Skeletal muscle satellite cell (primary cell): Measurements from ENCODE around the gene GRK5.
"Not testable (repeated sequence)": the region's sequence is repeated elsewhere in the genome, so short reads cannot be mapped to it uniquely, and the experiment has no call there.

Experiments
- H3K27me3 ChIP-seq: 2 replicates; pipeline ENCODE4 v1.7.0; 2013; ENCODE audit warnings: low read length; ENCODE audit not compliant: control insufficient read depth, insufficient read depth
- H3K36me3 ChIP-seq: 2 replicates; pipeline ENCODE4 v1.7.0; 2013; ENCODE audit warnings: mild to moderate bottlenecking, control low read depth, low read length; ENCODE audit not compliant: insufficient read depth
- H3K4me1 ChIP-seq: 2 replicates; pipeline ENCODE4 v1.7.0; 2013; ENCODE audit warnings: low read length; ENCODE audit not compliant: control insufficient read depth, insufficient read depth
- H3K4me2 ChIP-seq: 2 replicates; pipeline ENCODE4 v1.7.0; 2013; ENCODE audit warnings: mild to moderate bottlenecking, low read length
- H3K4me3 ChIP-seq: 2 replicates; pipeline ENCODE4 v1.7.0; 2013; ENCODE audit warnings: low read length
- H3K9ac ChIP-seq: 2 replicates; pipeline ENCODE4 v1.7.0; 2013; ENCODE audit warnings: mild to moderate bottlenecking, low read depth, low read length, moderate library complexity
- H3K9me3 ChIP-seq: replicated peaks from 2 replicates; pipeline ENCODE4 v1.7.0; 2013; ENCODE audit warnings: mild to moderate bottlenecking, control low read depth, low read length

Gene GRK5

GRCh38 chr10:119254335-119254734 is 47.0 kb downstream of the GRK5 start:
- Histone ChIP-seq H3K9ac (peak overlapping the region; percentile 55), H3K36me3 (no peaks in the 10 kb centered on the region), H3K4me2 (peak overlapping the region; percentile 43), H3K9me3 (no peaks in the 10 kb centered on the region), H3K27me3 (no peaks in the 10 kb centered on the region), H3K4me1 (peaks cover 39% of the 10 kb centered on the region), H3K4me3 (no peak overlapping the region)

GRCh38 chr10:119256030-119256429 is 48.7 kb downstream of the GRK5 start:
- no peaks in the 10 kb centered on the region for H3K36me3 ChIP-seq
- no peak overlapping the region for H3K4me3 ChIP-seq
- no peaks in the 10 kb centered on the region for H3K9me3 ChIP-seq
- peaks cover 32% of the 10 kb centered on the region for H3K4me1 ChIP-seq
- no peaks in the 10 kb centered on the region for H3K27me3 ChIP-seq
- no peak overlapping the region for H3K4me2 ChIP-seq
- no peak overlapping the region for H3K9ac ChIP-seq

GRCh38 chr10:119256897-119257296 is 49.5 kb downstream of the GRK5 start:
- H3K4me3 ChIP-seq = no peak overlapping the region

DNA sequence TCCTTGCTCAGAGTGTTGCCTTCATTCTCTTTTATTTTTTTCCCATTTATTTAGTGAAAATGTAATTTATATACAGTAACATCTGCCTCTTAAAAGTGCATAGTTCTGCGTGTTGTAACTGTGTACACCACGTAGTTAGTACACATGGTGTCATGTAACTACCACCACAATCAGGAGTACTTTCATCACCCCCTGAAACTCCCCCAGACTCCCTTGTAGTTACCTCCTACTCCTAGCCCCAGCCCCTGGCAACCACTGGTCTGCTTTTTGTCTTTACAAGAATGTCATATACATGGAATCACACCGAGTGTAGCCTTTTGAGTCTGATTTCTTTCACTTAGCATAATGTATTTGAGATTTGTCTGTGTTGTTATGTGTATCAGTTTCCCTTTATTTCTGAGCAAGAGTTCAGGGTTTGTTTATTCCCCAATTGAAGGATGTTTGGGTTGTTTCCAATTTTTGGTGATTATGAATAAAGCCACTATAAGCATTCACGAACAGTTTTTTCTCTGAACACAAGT is 50.6 kb downstream of the GRK5 start:
- no peak overlapping the region for H3K4me2 ChIP-seq
- no peak overlapping the region for H3K4me3 ChIP-seq
- H3K9ac ChIP-seq = no peak overlapping the region
- no peaks in the 10 kb centered on the region for H3K9me3 ChIP-seq
- peaks cover 17% of the 10 kb centered on the region for H3K4me1 ChIP-seq
- no peaks in the 10 kb centered on the region for H3K27me3 ChIP-seq
- no peaks in the 10 kb centered on the region for H3K36me3 ChIP-seq

More at GRCh38 chr10:119256897-119257296, 49.5 kb downstream of the GRK5 start:
- Histone ChIP-seq H3K9me3 (no peaks in the 10 kb centered on the region), H3K36me3 (no peaks in the 10 kb centered on the region), H3K9ac (no peak overlapping the region), H3K4me2 (no peak overlapping the region), H3K4me1 (peaks cover 24% of the 10 kb centered on the region), H3K27me3 (no peaks in the 10 kb centered on the region)

DNA sequence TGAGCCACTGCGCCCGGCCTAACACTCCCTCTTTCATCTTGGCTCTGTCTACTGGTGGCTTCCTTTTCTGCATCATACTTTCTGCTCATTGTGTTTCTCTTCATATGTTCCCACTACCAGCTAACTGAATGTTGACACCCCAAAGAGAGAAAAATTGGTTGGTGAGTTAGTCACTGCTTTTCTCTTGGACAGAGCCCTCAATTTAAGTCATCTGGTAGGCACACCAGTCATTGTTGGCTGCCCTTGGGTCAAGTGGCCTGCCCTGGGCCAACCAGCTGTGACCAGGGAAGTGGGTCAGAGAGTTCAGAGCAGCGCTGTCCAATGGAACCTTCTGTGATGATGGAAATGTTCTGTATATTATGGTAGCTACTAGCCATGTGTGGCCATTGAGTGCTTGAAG is 52.0 kb downstream of the GRK5 start:
- Histone ChIP-seq H3K4me2 (no peak overlapping the region), H3K36me3 (no peaks in the 10 kb centered on the region), H3K4me3 (no peak overlapping the region), H3K4me1 (peaks cover 3% of the 10 kb centered on the region), H3K9me3 (no peaks in the 10 kb centered on the region), H3K9ac (no peak overlapping the region), H3K27me3 (no peaks in the 10 kb centered on the region)

- H3K4me1 ChIP-seq, H3K9me3 ChIP-seq, H3K4me3 ChIP-seq, H3K9ac ChIP-seq, H3K36me3 ChIP-seq, H3K27me3 ChIP-seq, H3K4me2 ChIP-seq: not testable (repeated sequence)
Measured at GRCh38 chr10:119261016-119261415, 53.6 kb downstream of the GRK5 start.

DNA sequence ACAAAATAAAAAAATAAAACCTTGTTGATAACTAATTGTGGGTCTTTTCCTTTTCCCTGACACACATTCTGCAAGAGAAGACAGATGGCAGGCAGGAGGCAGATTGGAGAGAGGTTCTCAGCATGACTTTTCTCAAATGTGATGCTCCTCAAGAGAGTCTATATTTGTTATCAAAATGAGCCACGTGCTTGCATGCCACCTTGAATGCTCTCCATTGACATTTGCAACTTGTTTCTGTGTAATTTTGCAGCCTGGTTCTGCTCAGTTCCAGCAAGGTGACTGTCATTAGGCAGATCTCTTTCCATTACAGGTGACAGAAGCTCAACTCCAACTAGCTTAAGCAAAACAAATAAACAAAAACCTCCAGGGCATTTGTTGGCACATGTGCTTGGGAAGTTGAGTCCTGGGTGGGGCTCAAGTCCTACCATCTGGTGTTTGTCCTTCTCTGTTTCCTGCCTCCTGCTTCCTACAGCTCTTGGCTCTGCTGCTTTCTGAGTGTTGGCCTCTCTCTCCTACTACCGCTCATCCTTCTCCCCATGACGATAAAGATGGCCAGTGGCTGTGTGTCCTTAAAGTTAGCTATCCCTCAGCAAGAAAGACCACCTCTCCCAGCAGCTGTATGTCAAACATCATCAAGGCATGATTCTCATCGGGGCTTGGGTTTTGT is 56.7 kb downstream of the GRK5 start:
- Histone ChIP-seq H3K27me3 (no peaks in the 10 kb centered on the region), H3K4me3 (no peak overlapping the region), H3K36me3 (no peaks in the 10 kb centered on the region)

DNA sequence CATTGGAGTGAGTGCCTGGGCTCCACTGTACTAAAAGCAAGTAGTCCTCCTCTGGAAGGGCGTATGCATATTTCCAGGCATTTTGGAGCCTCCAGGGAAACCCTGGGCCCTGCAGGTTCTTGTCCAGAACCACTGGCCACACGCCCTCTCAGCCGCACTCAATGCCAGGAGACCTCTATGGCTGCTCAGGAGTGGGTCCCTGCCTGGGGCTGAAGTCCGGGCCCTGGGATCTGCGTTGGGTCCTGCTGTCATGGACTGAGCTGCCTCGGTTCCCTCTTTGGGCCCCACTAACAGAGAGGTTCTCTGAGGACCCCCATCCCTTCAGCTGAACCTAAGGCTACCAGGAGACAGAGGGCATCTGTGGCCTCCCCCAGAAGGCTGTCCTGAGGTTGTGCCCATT is 58.3 kb downstream of the GRK5 start:
- Histone ChIP-seq H3K9ac (no peak overlapping the region), H3K4me2 (no peak overlapping the region), H3K36me3 (no peaks in the 10 kb centered on the region), H3K4me1 (peaks cover under 1% of the 10 kb centered on the region), H3K27me3 (no peaks in the 10 kb centered on the region), H3K9me3 (no peaks in the 10 kb centered on the region), H3K4me3 (no peak overlapping the region)

More for the DNA sequence above, 56.7 kb downstream of the GRK5 start:
- Histone ChIP-seq H3K4me1 (no peaks in the 10 kb centered on the region), H3K9me3 (no peaks in the 10 kb centered on the region), H3K4me2 (no peak overlapping the region), H3K9ac (no peak overlapping the region)

DNA sequence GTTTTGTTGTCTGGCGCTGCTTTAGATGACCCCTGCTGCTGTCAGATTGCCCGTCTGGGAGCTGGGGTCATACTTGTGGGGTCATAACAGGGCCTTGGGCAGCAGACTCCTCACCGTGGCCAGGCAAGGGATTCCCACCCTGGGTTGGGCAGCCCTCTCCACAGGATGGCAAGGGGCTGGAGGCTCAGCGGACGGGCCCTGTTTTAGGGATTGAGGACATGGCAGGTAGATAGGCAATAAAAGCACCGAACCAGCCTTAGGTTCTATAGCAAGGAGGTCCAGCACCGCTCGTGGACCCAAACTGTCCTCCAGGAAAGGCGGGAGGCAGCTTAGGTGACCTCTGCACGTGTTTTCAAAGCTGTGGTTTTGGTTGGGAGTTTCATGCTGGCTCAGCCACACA is 60.0 kb downstream of the GRK5 start:
- H3K27me3 ChIP-seq = no peaks in the 10 kb centered on the region
- H3K4me1 ChIP-seq = peaks cover 13% of the 10 kb centered on the region
- H3K4me3 ChIP-seq = no peak overlapping the region
- H3K36me3 ChIP-seq = no peaks in the 10 kb centered on the region
- no peak overlapping the region for H3K9ac ChIP-seq
- no peak overlapping the region for H3K4me2 ChIP-seq
- no peaks in the 10 kb centered on the region for H3K9me3 ChIP-seq

- Histone ChIP-seq H3K9me3 (no peaks in the 10 kb centered on the region), H3K36me3 (no peaks in the 10 kb centered on the region), H3K4me2 (no peak overlapping the region), H3K9ac (no peak overlapping the region), H3K27me3 (no peaks in the 10 kb centered on the region), H3K4me1 (peaks cover 13% of the 10 kb centered on the region), H3K4me3 (no peak overlapping the region)
Measured at GRCh38 chr10:119268428-119268827, 61.1 kb downstream of the GRK5 start.

- no peaks in the 10 kb centered on the region for H3K27me3 ChIP-seq
- no peaks in the 10 kb centered on the region for H3K36me3 ChIP-seq
- no peak overlapping the region for H3K4me3 ChIP-seq
- peaks cover 13% of the 10 kb centered on the region for H3K4me1 ChIP-seq
- no peak overlapping the region for H3K4me2 ChIP-seq
- no peaks in the 10 kb centered on the region for H3K9me3 ChIP-seq
- no peak overlapping the region for H3K9ac ChIP-seq
Measured at GRCh38 chr10:119268871-119269506, 61.6 kb downstream of the GRK5 start.

DNA sequence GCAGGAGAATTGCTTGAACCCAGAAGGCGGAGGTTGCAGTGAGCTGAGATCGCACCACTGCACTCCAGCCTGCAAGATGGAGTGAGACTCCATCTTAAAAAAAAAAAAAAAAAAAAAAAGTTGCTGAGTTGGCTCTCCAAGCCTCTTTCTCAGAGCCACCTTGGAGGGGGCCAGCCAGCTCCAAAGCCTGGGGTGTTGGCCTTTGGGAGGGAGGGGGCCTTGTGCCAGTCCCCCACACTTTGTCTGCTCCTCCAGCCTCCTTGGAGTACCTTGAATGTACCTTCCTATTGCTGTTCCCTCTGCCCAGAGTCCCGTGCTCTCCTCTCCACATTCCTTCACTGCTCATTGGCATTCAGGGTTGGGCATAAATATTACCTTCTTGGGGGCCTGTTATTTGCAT is 62.4 kb downstream of the GRK5 start:
- H3K4me1 ChIP-seq = peaks cover 13% of the 10 kb centered on the region
- H3K4me3 ChIP-seq = no peak overlapping the region
- H3K9ac ChIP-seq = no peak overlapping the region
- no peaks in the 10 kb centered on the region for H3K27me3 ChIP-seq
- H3K36me3 ChIP-seq = no peaks in the 10 kb centered on the region
- H3K4me2 ChIP-seq = no peak overlapping the region
- H3K9me3 ChIP-seq = no peaks in the 10 kb centered on the region
